GM18861 (cell line): Measurements from ENCODE around the gene RUVBL1.
A peak's percentile ranks its signal among the peaks of the same experiment; 100 is the strongest.
"Not testable (repeated sequence)": the region's sequence is repeated elsewhere in the genome, so short reads cannot be mapped to it uniquely, and the experiment has no call there.

Experiments
- ATAC-seq: cut with Tn5 transposase; IDR thresholded peaks from one replicate; pipeline ENCODE4 v1.9.1; 2021; ENCODE audit not compliant: unreplicated experiment

RUVBL1 gene

DNA sequence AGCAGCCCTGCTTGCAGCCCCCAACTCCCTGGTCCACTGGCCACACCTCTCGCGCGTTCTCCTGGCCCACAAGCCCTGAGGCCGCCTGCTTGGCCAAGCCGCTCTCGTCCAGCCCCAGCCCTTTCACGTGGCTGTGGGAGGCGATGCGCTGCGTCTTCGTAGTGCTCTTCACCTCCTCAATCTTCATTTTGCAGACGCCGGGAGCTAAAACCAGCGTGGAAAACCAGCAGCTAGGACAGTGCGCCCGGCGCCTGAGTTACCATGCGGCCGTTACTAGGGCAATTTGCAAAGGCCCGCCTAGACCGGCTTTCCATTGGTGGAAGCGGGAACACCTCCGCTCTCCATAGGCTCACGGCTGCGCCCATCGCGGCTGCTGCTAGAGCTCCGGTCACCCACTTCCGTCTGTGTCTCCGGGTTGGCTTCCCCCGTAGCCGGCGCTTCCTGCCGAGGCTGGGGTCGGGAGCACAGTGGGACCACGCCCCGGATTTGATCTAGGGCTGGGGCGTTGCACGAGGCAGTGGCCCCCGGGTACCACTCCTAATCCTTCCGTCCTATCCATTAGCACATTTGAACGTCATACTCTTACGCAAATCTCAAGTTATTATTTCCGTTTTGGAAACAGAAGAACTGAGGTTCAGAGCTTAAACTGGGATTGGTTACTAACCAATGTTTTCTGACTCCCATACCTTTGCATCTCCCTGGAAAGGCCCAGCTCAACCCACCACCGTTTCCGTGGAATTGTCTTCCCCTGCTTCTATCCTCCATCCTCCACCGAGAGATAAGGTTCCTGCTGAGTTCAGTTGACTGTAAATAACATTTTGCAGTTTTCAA is at the start of gene RUVBL1:
RUVBL1 (minus strand) TSS at position 275 of the 831 bp plus-strand sequence; CDS start at position 187, 88 bp downstream.
- ATAC-seq, result peak; percentile 95

GRCh38 chr3:128173200-128173599 is 49.6 kb upstream of the RUVBL1 start:
- no peak for ATAC-seq

DNA sequence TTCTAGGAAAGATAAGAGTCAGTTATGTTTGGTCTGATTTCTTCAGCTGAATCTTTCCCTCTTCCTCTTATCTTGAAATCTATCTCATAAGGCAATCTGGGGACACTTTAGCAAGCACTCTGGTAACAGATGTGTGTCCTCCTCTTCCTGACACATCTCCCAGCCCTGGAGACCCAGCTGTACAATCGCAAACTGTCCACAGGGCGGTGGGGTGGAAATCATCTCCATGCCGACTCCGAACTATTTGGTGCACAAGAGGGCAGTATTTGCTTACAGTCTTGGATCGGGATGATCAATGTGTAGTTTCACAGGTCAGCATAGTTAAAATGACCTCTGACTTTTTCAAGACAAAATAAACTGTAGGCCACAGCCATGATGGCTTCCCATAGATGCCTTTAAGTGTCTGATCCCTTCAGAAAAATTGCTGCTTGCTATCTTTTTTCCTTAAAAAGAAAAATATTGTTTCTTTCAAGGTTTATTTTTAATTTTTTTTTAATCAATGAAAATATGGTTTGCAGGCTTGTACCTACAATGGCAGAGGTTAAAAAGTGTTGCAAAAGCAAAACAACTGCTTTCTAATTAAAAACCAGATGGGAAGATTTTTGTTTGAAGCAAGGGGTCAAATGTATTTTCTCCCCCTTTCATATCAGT is 47.4 kb upstream of the RUVBL1 start:
- ATAC-seq, result no peak

GRCh38 chr3:128168836-128169235 is 45.2 kb upstream of the RUVBL1 start:
- ATAC-seq, result no peak

DNA sequence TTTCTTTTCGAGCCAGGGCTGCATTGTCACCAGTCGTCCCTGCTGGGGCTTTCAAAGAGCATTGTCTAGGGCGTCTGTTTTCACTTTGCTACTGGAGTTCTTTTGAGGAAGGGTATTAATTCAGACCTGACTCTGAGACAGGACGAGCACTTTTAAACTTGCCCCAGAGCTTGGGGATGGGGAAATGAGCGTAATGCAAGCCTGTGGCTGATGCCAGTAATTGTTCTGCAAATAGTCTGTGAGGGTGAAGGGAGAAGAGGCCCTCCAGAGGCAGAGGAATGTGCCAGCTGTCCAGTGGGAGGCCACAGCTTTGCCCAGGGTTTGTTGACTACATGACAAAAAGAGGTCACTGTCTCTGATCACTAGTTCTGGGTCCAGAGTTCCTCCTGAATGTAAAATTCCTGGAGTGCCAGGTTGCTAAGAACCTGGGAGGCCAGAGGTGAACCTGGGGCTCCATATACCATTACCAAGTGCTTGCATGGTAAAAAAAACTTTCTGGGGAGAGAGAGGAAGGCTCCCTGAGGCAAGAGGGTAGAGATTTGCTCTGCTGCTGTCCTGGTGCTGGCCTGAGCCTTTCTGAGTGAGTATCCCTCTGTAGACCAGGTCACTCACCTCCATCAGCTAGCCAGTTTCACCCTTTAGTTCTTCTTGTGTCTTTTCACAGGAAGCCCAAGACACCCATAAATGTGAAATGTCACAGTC is 44.5 kb upstream of the RUVBL1 start:
- no peak for ATAC-seq

DNA sequence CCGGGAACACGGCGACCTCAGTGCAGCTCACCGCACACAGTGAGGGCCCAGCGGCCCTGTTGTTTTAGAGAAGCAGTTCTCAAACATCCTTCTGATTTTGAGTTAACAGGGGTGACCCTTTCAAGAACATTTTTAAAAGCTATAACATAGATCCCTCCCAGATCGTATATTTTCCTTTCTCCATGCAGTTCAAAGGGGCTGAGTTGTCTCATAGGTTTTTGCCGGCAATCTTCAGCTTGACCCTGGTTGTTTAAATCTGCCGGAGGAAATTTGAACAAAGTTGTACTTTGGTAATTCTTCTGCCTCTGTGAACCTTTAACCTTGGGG is 44.0 kb upstream of the RUVBL1 start:
- no peak for ATAC-seq

GRCh38 chr3:128166971-128167453 is 43.4 kb upstream of the RUVBL1 start:
- no peak for ATAC-seq

DNA sequence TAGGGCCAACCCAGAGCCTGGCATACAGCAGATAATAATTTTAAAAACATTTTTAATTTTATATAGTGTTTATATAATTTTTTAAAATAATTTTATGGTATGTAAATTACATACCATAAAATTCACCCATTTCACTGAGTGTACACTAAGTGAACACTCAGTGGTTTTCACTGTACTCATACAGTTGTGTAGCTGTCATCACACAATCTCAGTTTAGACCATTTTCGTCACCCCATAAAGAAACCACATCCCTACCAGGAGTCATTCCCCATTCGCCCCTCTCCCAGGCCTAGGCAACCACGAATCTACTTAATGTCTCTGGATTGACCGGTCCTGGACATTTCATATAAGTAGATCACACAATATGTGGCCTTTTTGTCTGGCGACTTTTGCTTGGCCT is 39.8 kb upstream of the RUVBL1 start:
- no peak for ATAC-seq

DNA sequence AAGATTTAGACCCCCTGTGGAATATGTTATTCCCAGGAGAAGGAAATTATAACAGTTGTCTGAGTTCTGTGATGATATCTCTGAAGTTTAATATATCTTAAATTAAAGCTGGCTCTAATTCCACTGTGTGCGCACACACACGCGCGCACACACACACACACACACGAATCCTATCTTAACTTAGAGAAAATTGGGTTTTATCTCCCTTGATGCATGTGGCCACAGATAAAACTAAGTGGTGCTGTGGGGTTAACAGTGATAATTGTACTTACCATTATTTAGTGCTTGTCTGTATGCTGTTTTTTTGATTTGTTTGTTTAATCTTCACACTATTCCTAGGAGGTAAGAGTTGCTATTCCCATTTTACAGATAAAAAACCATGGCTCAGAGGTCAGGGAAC is 37.0 kb upstream of the RUVBL1 start:
- no peak for ATAC-seq

GRCh38 chr3:128155616-128156360 is 32.2 kb upstream of the RUVBL1 start:
- ATAC-seq, result no peak

- not testable (repeated sequence) for ATAC-seq
Observed at GRCh38 chr3:128154354-128154753, 30.7 kb upstream of the RUVBL1 start.

GRCh38 chr3:128153156-128154041 is 29.8 kb upstream of the RUVBL1 start, which contains the start of gene EEFSEC:
TSS of gene EEFSEC (plus strand) at chr3:128153481. CDS start at chr3:128153508, 27 bp downstream.
- ATAC-seq, result peak; percentile 55

- ATAC-seq, result no peak
Observed at GRCh38 chr3:128152419-128153155, 29.0 kb upstream of the RUVBL1 start.

GRCh38 chr3:128151758-128152274 is 28.2 kb upstream of the RUVBL1 start:
- no peak for ATAC-seq

DNA sequence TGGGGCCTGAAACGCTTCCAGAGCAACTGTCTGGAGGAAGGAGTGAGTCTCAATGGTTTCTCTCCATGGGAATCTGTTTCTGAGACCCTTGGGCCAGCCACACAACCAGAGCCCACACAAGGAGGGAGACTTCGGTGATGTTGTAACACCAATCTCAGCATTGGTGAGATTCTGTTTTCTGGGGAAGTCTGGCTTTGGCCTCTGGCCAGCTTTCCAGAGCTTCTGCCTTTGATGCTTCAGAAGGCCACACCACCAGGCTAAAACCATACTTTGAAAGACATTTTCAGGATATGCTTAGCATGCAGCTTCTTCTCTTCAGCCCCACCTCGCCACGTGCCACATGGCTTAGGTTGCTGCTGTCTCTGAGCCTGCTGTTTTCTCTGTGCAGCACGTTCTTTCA is 26.0 kb upstream of the RUVBL1 start:
- ATAC-seq, result no peak

DNA sequence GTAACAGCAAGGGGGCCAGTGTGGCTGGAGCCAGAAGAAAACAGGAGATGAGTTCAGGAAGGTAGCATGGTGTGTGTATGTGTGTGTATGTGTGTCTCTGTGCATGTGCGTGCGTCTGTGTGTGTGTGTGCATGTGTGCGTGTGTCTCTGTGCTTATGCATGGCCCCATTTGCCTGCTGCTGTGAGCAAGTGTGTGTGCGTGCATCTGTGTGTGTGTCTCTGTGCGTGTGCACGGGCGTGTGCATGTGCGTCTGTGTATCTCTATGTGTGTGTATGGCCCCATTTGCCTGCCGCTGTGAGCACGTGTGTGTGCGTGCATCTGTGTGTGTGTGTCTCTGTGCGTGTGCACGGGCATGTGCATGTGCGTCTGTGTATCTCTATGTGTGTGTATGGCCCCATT is 22.6 kb upstream of the RUVBL1 start:
- ATAC-seq, result no peak

GRCh38 chr3:128145279-128145678 is 21.7 kb upstream of the RUVBL1 start:
- ATAC-seq, result no peak

- no peak for ATAC-seq
Observed at GRCh38 chr3:128144512-128145187, 21.0 kb upstream of the RUVBL1 start.
